ENCODE measurements around the gene C1orf21.

DNA sequence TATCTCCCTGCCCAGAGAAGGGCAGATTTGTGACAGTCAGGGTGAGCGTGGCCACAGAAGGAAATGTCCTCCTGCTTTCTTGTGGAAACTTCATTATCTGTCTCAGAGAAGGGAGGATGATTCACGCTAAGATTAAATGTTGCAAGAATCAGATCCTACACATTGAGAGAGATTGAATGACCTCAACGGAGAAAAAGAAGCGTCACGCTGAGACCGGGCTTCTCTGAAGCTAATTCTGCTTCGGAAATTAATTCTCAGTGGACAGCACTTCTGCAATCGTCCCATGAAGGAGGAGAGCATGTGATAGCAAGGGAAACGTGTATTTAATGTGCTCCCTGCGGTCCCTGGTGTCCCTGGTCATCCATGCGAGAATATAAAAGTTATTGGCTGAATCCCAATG lies 19.8 kb upstream of the C1orf21 start:
- TF ChIP-seq, protein P1, sequence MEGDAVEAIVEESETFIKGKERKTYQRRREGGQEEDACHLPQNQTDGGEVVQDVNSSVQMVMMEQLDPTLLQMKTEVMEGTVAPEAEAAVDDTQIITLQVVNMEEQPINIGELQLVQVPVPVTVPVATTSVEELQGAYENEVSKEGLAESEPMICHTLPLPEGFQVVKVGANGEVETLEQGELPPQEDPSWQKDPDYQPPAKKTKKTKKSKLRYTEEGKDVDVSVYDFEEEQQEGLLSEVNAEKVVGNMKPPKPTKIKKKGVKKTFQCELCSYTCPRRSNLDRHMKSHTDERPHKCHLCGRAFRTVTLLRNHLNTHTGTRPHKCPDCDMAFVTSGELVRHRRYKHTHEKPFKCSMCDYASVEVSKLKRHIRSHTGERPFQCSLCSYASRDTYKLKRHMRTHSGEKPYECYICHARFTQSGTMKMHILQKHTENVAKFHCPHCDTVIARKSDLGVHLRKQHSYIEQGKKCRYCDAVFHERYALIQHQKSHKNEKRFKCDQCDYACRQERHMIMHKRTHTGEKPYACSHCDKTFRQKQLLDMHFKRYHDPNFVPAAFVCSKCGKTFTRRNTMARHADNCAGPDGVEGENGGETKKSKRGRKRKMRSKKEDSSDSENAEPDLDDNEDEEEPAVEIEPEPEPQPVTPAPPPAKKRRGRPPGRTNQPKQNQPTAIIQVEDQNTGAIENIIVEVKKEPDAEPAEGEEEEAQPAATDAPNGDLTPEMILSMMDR (IDR thresholded peaks at IDR 0.05), result no peak
- no peak for TF ChIP-seq POLR2A (IDR thresholded peaks at IDR 0.05)

All from Peyer's patch (tissue), 4 donors.